Neuron (in vitro differentiated cells): ENCODE data around the gene KIAA1614.
A peak's percentile ranks its signal among the peaks of the same experiment; 100 is the strongest.

Source experiments
- H2AFZ ChIP-seq: one replicate; pipeline ENCODE4 v1.6.1; 2013; ENCODE audit warnings: low read depth, mild to moderate bottlenecking, inconsistent platforms, low read length, moderate library complexity
- H3K27me3 ChIP-seq: one replicate; pipeline ENCODE4 v1.6.1; 2013; ENCODE audit warnings: low read length; ENCODE audit not compliant: insufficient read depth
- H3K36me3 ChIP-seq: one replicate; pipeline ENCODE4 v1.6.1; 2013; ENCODE audit warnings: low read length; ENCODE audit not compliant: insufficient read depth
- H3K4me1 ChIP-seq: one replicate; pipeline ENCODE4 v1.6.1; 2013; ENCODE audit warnings: low read length; ENCODE audit not compliant: insufficient read depth
- H3K4me3 ChIP-seq: 2 replicates; pipeline ENCODE4 v1.5.1; 2013; ENCODE audit warnings: mild to moderate bottlenecking, low read length, moderate library complexity
- H3K9me3 ChIP-seq: one replicate; pipeline ENCODE4 v1.6.1; 2013; ENCODE audit warnings: low read length

Gene KIAA1614

DNA sequence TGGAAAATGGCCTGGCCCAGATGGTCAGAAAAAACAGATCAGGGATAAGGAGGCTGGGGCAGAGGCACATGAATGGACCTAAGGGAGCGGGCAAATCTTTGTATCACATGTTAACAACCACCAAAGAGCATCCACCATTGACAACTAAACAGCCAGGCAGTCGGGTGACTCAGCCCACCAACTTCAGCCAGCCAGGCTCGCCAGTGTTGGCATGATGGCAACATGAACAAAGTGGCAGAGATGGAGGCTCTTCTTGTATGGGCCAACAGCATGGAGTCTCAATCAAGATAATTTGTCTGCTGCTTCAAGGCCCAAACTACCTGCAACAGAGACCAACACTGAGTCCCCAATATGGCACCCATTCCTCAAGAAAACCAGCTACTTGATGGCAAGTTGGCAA, 16.5 kb upstream of the KIAA1614 start:
- Histone ChIP-seq H3K27me3 (no peaks in the 10 kb centered on the region), H3K9me3 (no peaks in the 10 kb centered on the region), H3K4me1 (no peaks in the 10 kb centered on the region), H3K4me3 (no peak overlapping the region), H3K36me3 (no peaks in the 10 kb centered on the region), H2AFZ (no peak overlapping the region)

DNA sequence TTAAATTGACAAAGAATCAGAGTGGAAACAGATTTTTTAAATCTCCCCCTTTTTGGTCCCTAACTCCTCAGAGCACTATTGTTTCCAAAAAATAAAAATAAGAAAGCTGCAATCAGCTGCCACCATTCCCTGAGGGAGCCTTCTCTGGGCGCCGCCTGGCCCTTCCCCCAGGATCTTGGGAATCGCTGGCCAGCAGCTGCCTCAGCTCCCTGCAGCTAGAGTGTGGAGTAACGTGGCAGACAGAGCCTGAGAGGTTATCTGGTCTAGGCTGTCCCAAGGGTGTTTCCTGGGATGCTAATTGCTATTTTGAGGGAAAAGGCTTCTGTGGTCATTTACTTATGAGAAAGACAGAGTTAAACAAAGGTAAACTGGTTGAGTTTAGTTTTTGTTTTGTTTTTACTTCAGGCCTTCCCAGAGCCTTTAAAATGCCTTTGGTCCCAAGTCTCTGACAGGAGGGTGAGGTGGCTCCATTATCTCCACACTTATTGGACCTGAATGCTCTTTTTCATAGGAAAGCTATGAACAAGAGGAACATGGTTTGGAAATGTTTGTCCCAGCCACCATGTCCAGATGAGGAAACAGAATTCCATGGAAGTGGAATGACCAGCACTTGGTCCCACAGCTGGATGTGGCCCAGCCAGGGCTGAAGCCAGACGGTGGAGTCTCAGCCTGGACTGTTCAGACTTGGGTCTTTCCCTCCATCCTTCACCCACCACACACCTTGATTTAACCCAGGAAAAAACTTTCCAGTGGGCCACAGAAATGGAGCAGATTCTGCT, 14.1 kb upstream of the KIAA1614 start:
- Histone ChIP-seq H3K9me3 (no peaks in the 10 kb centered on the region), H3K27me3 (no peaks in the 10 kb centered on the region), H3K4me3 (no peak overlapping the region), H2AFZ (no peak overlapping the region), H3K4me1 (no peaks in the 10 kb centered on the region), H3K36me3 (no peaks in the 10 kb centered on the region)

DNA sequence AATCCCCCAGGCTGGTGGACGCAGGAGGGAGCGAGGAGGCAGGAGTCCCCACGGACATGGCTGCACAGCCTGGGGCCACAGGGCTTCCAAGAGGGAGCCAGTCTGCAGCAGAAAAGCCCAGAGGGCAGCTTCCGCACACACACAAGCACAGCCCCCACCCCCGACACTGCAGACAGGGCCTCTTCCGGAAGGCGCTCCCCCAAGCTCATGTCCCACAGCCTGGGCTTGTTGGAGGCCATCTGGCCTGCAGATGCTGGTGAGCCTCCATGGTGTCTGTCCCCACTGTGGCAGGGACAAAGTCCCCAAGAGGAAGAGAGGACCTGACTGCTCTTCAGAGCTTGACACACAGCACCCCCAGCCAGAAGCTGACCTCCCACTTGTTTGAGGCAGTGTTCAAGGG, 13.4 kb upstream of the KIAA1614 start:
- Histone ChIP-seq H2AFZ (no peak overlapping the region), H3K4me1 (no peaks in the 10 kb centered on the region), H3K36me3 (no peaks in the 10 kb centered on the region), H3K4me3 (no peak overlapping the region), H3K27me3 (no peaks in the 10 kb centered on the region), H3K9me3 (no peaks in the 10 kb centered on the region)

DNA sequence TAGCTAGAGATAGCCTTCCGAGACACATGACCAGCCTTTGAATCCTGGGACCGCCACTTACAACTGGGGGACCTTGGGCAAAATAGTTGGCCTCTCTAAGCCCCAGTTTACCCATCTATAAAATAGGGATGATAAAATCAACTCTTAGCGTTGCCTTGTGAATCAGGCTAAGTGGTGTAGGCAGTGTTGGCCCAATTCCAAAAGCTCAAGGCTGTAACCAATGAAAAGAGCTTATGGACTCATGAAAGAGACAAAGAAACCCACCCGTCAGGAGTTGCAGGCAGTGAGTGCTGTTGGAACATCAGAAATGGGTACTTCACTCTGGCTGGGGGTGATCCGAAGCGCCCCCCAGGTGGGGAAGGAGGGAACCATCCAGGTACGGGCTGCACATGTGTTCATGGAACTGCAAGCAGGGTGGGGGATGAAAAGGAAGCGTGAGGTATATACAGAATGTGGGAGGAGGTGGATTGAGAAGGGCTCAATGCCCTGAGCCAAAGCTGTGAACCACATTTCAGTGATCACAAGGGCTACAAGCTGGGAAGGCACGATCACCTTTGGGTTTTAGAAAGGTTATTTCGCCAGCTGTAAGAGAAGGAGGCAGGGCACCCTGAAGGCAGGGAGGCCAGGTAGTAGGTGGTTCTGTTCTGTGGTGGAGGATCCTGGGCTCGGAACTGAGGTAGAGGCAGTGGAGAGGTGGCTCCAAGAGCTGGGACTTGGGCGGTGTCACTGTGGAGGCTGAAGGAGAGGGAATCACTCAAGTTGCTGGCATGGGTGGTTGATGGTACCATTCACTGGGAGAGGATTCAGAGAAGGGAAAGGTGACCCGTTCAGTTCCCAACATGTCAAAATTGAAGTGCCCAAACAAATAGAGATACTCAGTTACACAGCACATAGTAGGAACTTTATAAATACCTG, 11.4 kb upstream of the KIAA1614 start:
- no peak overlapping the region for H2AFZ ChIP-seq
- no peaks in the 10 kb centered on the region for H3K9me3 ChIP-seq
- H3K36me3 ChIP-seq = no peaks in the 10 kb centered on the region
- H3K4me3 ChIP-seq = no peak overlapping the region
- peaks cover under 1% of the 10 kb centered on the region for H3K4me1 ChIP-seq
- no peaks in the 10 kb centered on the region for H3K27me3 ChIP-seq

DNA sequence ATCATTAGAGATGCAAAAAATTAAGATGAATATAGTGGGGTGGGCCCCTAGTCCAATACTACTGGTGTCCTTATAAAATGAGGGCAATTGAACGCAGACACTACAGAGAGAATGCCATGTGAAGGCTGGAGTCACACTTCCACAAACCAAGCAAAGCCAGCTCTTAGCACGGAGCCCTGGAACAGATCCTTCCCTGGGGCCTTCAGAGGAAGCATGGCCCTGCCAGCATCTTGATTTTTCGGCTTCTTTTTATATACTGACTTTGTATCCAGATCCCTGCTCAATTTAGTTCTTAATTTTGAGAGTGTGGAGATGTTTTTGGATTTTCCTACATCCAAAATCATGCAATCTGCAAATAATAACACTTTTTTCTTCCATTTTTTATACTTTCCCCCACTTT, 10.2 kb upstream of the KIAA1614 start:
- no peaks in the 10 kb centered on the region for H3K27me3 ChIP-seq
- no peaks in the 10 kb centered on the region for H3K9me3 ChIP-seq
- no peak overlapping the region for H2AFZ ChIP-seq
- H3K36me3 ChIP-seq = no peaks in the 10 kb centered on the region
- H3K4me3 ChIP-seq = no peak overlapping the region
- peaks cover 2% of the 10 kb centered on the region for H3K4me1 ChIP-seq

DNA sequence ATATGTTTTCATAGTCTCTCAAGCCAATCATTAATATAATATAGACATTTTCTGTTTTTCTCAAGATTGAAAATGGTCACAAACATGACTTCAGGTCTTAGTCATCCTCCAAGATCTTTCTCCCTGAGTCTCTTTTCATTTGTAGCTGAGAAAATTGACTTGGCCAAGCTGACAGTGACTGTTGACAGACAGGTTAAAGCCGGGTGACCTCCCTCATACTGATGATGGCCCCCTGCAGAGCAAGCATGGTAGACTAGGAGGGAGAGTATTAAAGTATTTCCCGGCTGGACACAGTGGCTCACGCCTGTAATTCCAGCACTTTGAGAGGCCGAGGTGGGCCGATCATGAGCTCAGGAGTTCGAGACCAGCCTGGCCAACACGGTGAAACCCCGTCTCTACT, 6.8 kb upstream of the KIAA1614 start:
- Histone ChIP-seq H2AFZ (no peak overlapping the region), H3K4me1 (peaks cover 2% of the 10 kb centered on the region), H3K9me3 (no peaks in the 10 kb centered on the region), H3K36me3 (no peaks in the 10 kb centered on the region), H3K4me3 (no peak overlapping the region), H3K27me3 (no peaks in the 10 kb centered on the region)

DNA sequence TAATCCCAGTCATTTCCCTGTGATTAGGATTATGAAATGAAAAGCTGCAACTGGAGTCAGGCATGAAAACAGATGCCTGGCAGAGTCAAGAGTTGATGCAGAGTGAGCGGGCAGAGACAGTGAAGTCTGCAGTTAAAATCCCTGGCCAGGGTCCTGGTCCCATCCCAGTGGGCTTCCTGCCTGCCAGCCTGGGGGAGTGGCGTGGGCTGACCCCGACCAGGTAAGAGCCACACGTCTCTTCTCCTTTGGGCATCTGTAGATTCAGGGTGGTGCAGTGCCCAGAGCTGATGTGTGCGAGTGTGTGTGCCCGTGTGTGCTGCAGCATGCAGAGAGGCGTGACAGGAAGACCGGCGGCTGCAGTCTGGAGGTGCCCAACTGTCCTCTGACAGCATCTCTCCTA, 6.2 kb upstream of the KIAA1614 start:
- peaks cover 2% of the 10 kb centered on the region for H3K27me3 ChIP-seq
- H2AFZ ChIP-seq = no peak overlapping the region
- H3K9me3 ChIP-seq = no peaks in the 10 kb centered on the region
- no peaks in the 10 kb centered on the region for H3K36me3 ChIP-seq
- H3K4me1 ChIP-seq = peaks cover 2% of the 10 kb centered on the region
- H3K4me3 ChIP-seq = no peak overlapping the region

DNA sequence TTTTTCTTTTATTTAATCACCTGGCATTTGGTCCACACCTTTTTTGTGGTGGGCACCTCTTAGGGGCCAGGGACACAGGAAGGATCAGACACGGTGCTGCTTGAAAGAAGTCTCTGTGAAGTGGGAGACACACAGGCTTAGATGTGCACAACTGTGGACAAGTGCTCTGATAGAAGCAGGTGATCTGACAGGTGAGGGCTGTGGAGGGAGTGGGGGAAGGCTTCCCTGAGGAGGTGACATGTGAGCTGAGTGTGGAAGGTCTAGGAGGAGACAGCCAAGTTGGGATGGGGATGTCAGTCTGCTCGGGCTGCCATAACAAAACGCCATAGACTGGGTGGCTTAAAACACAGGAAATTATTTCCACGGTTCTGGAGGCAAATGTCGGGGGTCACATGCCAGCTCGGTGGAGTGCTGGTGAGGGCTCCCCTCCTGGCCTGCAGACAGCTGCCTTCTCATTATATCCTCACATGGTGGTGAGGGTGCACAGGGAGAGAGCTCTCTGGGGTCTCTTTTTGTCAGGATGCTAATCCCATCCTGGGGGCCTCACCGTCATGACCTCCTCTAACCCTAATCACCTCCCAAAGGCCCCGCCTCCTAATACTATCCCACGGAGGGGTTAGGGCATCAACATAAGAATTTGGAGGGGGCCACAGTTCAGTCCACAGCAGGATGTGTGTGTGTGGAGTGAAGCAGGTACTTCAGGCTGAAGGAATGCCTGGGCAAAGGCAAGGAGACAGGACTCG, 5.2 kb upstream of the KIAA1614 start:
- no peak overlapping the region for H2AFZ ChIP-seq
- H3K27me3 ChIP-seq = peaks cover 11% of the 10 kb centered on the region
- H3K4me1 ChIP-seq = peaks cover 2% of the 10 kb centered on the region
- no peaks in the 10 kb centered on the region for H3K36me3 ChIP-seq
- no peak overlapping the region for H3K4me3 ChIP-seq
- H3K9me3 ChIP-seq = peaks cover 2% of the 10 kb centered on the region

DNA sequence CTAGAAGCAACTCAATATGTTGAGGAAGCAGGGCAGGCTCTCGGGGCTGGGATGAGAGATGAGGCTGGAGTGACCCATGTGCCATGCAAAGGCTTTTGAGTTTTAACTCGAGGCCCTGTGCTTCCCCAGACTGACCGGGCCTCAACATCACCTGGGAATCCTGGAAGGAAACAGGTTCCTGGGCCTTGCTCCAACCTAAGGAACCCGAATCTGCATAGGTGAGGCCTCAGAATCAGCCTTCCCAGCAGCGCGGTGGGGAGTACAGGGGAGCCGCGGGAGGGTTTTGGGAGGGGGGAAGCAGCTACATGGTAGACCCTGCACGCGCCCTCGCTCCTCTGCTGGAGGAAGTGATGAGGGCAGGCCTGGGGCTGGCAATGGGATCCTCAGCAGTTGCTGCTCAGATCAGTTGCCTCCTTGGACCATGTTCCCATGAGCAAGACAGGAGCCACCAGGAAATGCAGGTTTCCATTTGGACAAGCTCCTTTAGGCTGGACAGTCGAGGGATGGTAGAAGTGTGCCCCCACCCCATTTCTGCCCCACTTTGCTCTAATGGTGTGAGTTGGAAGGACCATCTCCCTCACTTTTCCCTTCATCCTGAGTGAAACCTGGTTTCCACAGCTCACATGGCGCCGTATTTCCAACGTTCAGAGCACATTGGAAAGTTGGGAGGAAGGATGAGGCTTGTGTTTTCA, 4.5 kb upstream of the KIAA1614 start:
- Histone ChIP-seq H3K36me3 (no peaks in the 10 kb centered on the region), H3K9me3 (peaks cover 2% of the 10 kb centered on the region), H3K4me3 (no peak overlapping the region), H3K27me3 (peaks cover 11% of the 10 kb centered on the region), H3K4me1 (peaks cover 2% of the 10 kb centered on the region), H2AFZ (no peak overlapping the region)

DNA sequence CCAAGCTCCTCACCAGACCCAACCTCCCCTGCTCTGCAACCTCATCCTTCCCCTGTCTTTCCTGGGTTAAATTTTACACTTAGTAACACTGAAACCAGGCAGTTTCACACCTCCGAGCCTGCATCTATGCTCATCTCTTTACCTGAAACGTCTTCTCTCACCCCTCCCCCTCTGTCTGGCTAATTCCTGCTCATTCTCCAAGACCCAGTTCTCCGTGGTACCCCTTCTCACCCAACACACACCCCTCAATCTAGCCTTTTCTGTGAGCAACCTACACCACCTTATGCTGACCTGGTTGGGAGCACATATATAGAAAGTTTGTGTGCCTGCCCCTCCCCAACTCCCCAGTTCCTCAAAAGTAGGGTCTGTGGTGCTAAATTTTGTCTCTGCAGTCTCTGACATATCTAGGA, 3.7 kb upstream of the KIAA1614 start:
- H3K4me3 ChIP-seq = no peak overlapping the region
- no peaks in the 10 kb centered on the region for H3K36me3 ChIP-seq
- H3K4me1 ChIP-seq = peaks cover 2% of the 10 kb centered on the region
- peaks cover 15% of the 10 kb centered on the region for H3K27me3 ChIP-seq
- H2AFZ ChIP-seq = no peak overlapping the region
- H3K9me3 ChIP-seq = peaks cover 2% of the 10 kb centered on the region

DNA sequence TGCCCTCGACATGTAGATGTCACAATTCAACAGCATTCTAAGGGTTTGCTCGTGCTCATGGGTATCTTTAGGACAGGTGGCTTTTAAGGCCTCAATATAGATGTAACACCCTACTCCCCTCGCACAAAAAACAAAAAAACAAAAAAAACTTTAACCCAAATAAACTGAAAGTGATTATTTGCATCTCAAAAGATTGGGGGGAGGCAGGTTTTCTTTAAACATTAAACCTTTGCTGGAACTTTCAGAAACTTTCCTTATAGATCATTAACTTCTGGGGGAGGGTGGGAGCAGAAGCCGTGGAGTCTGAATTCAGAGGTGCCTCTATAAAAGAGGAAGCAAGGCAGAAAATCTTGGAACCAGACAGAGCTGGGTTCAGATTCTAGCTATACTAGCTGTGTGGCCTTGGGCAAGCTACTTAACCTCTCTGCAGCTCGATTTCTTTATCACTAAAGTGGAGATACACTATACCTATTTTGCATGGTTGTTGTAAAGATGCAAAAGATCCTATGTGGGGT, 3.2 kb upstream of the KIAA1614 start:
- no peak overlapping the region for H2AFZ ChIP-seq
- H3K36me3 ChIP-seq = no peaks in the 10 kb centered on the region
- H3K27me3 ChIP-seq = peaks cover 17% of the 10 kb centered on the region
- H3K9me3 ChIP-seq = peaks cover 2% of the 10 kb centered on the region
- H3K4me3 ChIP-seq = no peak overlapping the region
- H3K4me1 ChIP-seq = peaks cover 2% of the 10 kb centered on the region

DNA sequence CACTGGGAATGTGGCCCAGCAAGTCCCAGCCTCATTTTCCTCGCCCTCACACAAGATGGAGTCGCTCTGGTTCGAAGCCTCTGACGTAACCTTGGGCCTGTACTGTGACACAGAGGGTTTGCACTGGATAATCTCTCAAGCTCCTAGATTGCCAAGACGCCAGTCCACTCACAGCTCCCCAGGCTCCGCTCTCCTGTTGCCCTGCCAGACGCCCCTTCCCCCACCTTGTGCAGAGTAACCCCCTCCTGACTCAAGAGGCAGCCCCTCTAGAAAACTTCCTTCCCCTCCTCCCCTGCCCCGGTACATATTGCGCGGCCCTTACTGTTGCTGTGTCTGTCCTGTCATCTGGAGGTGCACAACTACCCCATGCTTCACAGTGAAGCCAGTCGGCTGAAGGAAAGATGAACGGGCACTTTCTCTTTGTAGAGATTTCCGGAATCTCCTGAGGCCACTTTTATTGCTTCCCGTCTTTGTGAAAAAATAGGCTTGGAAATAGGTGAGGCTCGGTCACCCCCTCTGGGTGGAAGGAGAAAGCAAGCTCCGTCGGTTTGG, 981 bp upstream of the KIAA1614 start:
- no peak overlapping the region for H2AFZ ChIP-seq
- H3K27me3 ChIP-seq = peaks cover 17% of the 10 kb centered on the region
- peaks cover 2% of the 10 kb centered on the region for H3K9me3 ChIP-seq
- peak overlapping the region; percentile 26 for H3K4me3 ChIP-seq
- H3K36me3 ChIP-seq = no peaks in the 10 kb centered on the region
- H3K4me1 ChIP-seq = peaks cover under 1% of the 10 kb centered on the region
